OCI-LY3 (cell line): ENCODE data around the gene TIMM44.
A peak's percentile ranks its signal among the peaks of the same experiment; 100 is the strongest.

Source experiments
- H2AFZ ChIP-seq: fragments of 200-600, 300-600 bp; shearing (Covaris generic); 2 replicates; pipeline ENCODE4 v1.6.0; 2014; ENCODE audit warnings: antibody characterized with exemption, low read depth, low read length
- H3K27ac ChIP-seq: fragments of 200-600, 300-600 bp; sonication (generic); 2 replicates; pipeline ENCODE4 v1.5.1; 2014; ENCODE audit warnings: mild to moderate bottlenecking, low read length, moderate library complexity, mixed read lengths
- H3K27me3 ChIP-seq: fragments of 200-600, 300-600 bp; sonication (generic); 2 replicates; pipeline ENCODE4 v1.6.1; 2014; ENCODE audit warnings: low read depth, low read length, mixed read lengths
- H3K36me3 ChIP-seq: fragments of 200-600, 300-600 bp; sonication (generic); replicated peaks from 2 replicates; pipeline ENCODE3; 2014; ENCODE audit warnings: low read depth, low read length, mixed read lengths
- H3K4me1 ChIP-seq: fragments of 300-600, 200-600 bp; sonication (generic); 2 replicates; pipeline ENCODE4 v1.6.1; 2014; ENCODE audit warnings: low read length, mixed read lengths
- H3K4me2 ChIP-seq: fragments of 200-600, 300-600 bp; sonication (generic); 2 replicates; pipeline ENCODE4 v1.6.1; 2014; ENCODE audit warnings: low read length, mixed read lengths
- H3K4me3 ChIP-seq: fragments of 300-600, 200-600 bp; sonication (generic); 2 replicates; pipeline ENCODE4 v1.5.1; 2014; ENCODE audit warnings: antibody characterized with exemption, mild to moderate bottlenecking, low read length, moderate library complexity
- H3K79me2 ChIP-seq: fragments of 300-600, 200-600 bp; shearing (Covaris generic); 2 replicates; pipeline ENCODE4 v1.6.1; 2014; ENCODE audit warnings: mild to moderate bottlenecking, low read length, mixed read lengths
- H3K9ac ChIP-seq: fragments of 300-600, 200-600 bp; shearing (Covaris generic); 2 replicates; pipeline ENCODE4 v1.6.0; 2014; ENCODE audit warnings: mild to moderate bottlenecking, low read length, moderate library complexity
- H3K9me3 ChIP-seq: fragments of 200-600, 300-600 bp; shearing (Covaris generic); 2 replicates; pipeline ENCODE4 v1.6.1; 2014; ENCODE audit warnings: low read length, mixed read lengths; ENCODE audit not compliant: insufficient read depth
- H4K20me1 ChIP-seq: fragments of 200-600, 300-600 bp; sonication (generic); 2 replicates; pipeline ENCODE4 v1.6.1; 2016; ENCODE audit warnings: low read length, mixed read lengths; ENCODE audit not compliant: insufficient read depth
- CTCF ChIP-seq: fragments of 200-600, 300-600 bp; sonication (generic); IDR thresholded peaks from 2 replicates; pipeline ENCODE4 v1.5.1; 2014; ENCODE audit warnings: antibody characterized with exemption, low read length, low read depth
- EZH2phosphoT487 ChIP-seq: fragments of 200-600 bp; shearing (Covaris generic); IDR thresholded peaks from 2 replicates; pipeline ENCODE4 v1.6.1; 2018; ENCODE audit warnings: antibody characterized with exemption, mixed run types, low read depth

The TIMM44 gene

GRCh38 chr19:7916955-7917266 is 26.6 kb downstream of the TIMM44 start:
- peaks cover 7% of the 10 kb centered on the region; the same call in 1 of the 2 replicates for H4K20me1 ChIP-seq
- H3K4me3 ChIP-seq = peak overlapping the region; percentile 77
- peak overlapping the region; percentile 81 for H3K4me2 ChIP-seq
- no peaks in the 10 kb centered on the region for H3K9me3 ChIP-seq
- H2AFZ ChIP-seq = peak overlapping the region; percentile 44; the same call in 1 of the 2 replicates
- H3K79me2 ChIP-seq = no peaks in the 10 kb centered on the region
- peaks cover 6% of the 10 kb centered on the region for H3K36me3 ChIP-seq
- TF ChIP-seq EZH2phosphoT487 (no peak), CTCF (no peak)
- H3K9ac ChIP-seq = peak overlapping the region; percentile 67
- H3K27ac ChIP-seq = no peak overlapping the region
- H3K27me3 ChIP-seq = no peaks in the 10 kb centered on the region
- H3K4me1 ChIP-seq = peaks cover 14% of the 10 kb centered on the region

- H3K79me2 ChIP-seq = no peaks in the 10 kb centered on the region
- H3K27ac ChIP-seq = no peak overlapping the region
- peaks cover 12% of the 10 kb centered on the region for H3K36me3 ChIP-seq
- TF ChIP-seq CTCF (peak; percentile 23), EZH2phosphoT487 (no peak)
- H3K4me3 ChIP-seq = peak overlapping the region; percentile 77
- H3K27me3 ChIP-seq = no peaks in the 10 kb centered on the region
- no peaks in the 10 kb centered on the region for H3K9me3 ChIP-seq
- peak overlapping the region; percentile 67 for H3K9ac ChIP-seq
- peaks cover 3% of the 10 kb centered on the region; the same call in 1 of the 2 replicates for H4K20me1 ChIP-seq
- peak overlapping the region; percentile 44 for H2AFZ ChIP-seq
- peaks cover 10% of the 10 kb centered on the region for H3K4me1 ChIP-seq
- H3K4me2 ChIP-seq = peak overlapping the region; percentile 81
Measured at GRCh38 chr19:7916103-7916954, 27.1 kb downstream of the TIMM44 start.

- Histone ChIP-seq H4K20me1 (no peaks in the 10 kb centered on the region; the same call in 1 of the 2 replicates), H3K27me3 (no peaks in the 10 kb centered on the region), H3K4me2 (peak overlapping the region; percentile 81), H2AFZ (no peak overlapping the region), H3K36me3 (peaks cover 19% of the 10 kb centered on the region), H3K9me3 (no peaks in the 10 kb centered on the region), H3K4me3 (peak overlapping the region; percentile 77), H3K27ac (no peak overlapping the region), H3K9ac (peak overlapping the region; percentile 67), H3K4me1 (peaks cover 9% of the 10 kb centered on the region; the same call in 1 of the 2 replicates), H3K79me2 (no peaks in the 10 kb centered on the region)
- TF ChIP-seq EZH2phosphoT487 (no peak), CTCF (no peak)
Measured at GRCh38 chr19:7915250-7916102, 28.0 kb downstream of the TIMM44 start.

GRCh38 chr19:7914598-7915045 is 28.8 kb downstream of the TIMM44 start, which contains the start of gene TGFBR3L:
Gene TGFBR3L, plus strand, starts transcription at chr19:7914830.
- no peak within 1 kb of the TSS for H3K27ac ChIP-seq
- no peaks in the 10 kb centered on the region for H3K27me3 ChIP-seq
- 0 out of 2 replicates have a peak within 1 kb of the TSS, but pooled peaks have one; percentile 67 for H3K9ac ChIP-seq
- TF ChIP-seq EZH2phosphoT487 (no peak), CTCF (no peak)
- H3K36me3 ChIP-seq = peaks cover 21% of the 10 kb centered on the region
- H4K20me1 ChIP-seq = no peaks in the 10 kb centered on the region; the same call in 1 of the 2 replicates
- peaks cover 7% of the 10 kb centered on the region; the same call in 1 of the 2 replicates for H3K4me1 ChIP-seq
- H2AFZ ChIP-seq = no peak within 1 kb of the TSS
- H3K9me3 ChIP-seq = no peaks in the 10 kb centered on the region
- H3K79me2 ChIP-seq = no peaks in the 10 kb centered on the region
- peak within 1 kb of the TSS; percentile 81 for H3K4me2 ChIP-seq
- peak within 1 kb of the TSS; percentile 77 for H3K4me3 ChIP-seq
